ENCODE data around the gene HRC.

The HRC gene

GRCh38 chr19:49111218-49111998, 43.8 kb downstream of the HRC start:
- TF ChIP-seq CTCF (conservative IDR thresholded peaks at IDR 0.05; ENCODE audit: low read length), result no peak
- DNase-seq (ENCODE audit: low read depth), result no peak

GRCh38 chr19:49110567-49110966, 44.6 kb downstream of the HRC start:
- DNase-seq (ENCODE audit: low read depth), result peak; percentile 38
- H3K4me3 ChIP-seq (ENCODE audit: low read length), result no peak overlapping the region
- TF ChIP-seq CTCF (conservative IDR thresholded peaks at IDR 0.05; ENCODE audit: low read length), result no peak

More at GRCh38 chr19:49111218-49111998, 43.8 kb downstream of the HRC start:
- H3K4me3 ChIP-seq (ENCODE audit: low read length), result no peak overlapping the region

GRCh38 chr19:49109569-49110233, 45.5 kb downstream of the HRC start:
- H3K4me3 ChIP-seq (ENCODE audit: low read length), result no peak overlapping the region
- no peak for TF ChIP-seq CTCF (conservative IDR thresholded peaks at IDR 0.05; ENCODE audit: low read length)
- DNase-seq (ENCODE audit: low read depth), result no peak

GRCh38 chr19:49109051-49109450, 46.1 kb downstream of the HRC start:
- TF ChIP-seq CTCF (conservative IDR thresholded peaks at IDR 0.05; ENCODE audit: low read length), result no peak
- H3K4me3 ChIP-seq (ENCODE audit: low read length), result no peak overlapping the region

GRCh38 chr19:49107625-49108459, 47.4 kb downstream of the HRC start:
- no peak for DNase-seq (ENCODE audit: low read depth)
- TF ChIP-seq CTCF (conservative IDR thresholded peaks at IDR 0.05; ENCODE audit: low read length), result no peak
- H3K4me3 ChIP-seq (ENCODE audit: low read length), result no peak overlapping the region

More at GRCh38 chr19:49109051-49109450, 46.1 kb downstream of the HRC start:
- DNase-seq (ENCODE audit: low read depth), result no peak

- no peak overlapping the region for H3K4me3 ChIP-seq (ENCODE audit: low read length)
- TF ChIP-seq CTCF (conservative IDR thresholded peaks at IDR 0.05; ENCODE audit: low read length), result peak; percentile 72
- DNase-seq (ENCODE audit: low read depth), result peak; percentile 50
Measured at GRCh38 chr19:49106648-49107135, 48.5 kb downstream of the HRC start.
